ENCODE results near the gene ZNF281. TPM values are rescaled to one million over a fixed set of nuclear protein-coding genes. Genes with fewer than 3 reads are reported as not detected.
A peak's percentile ranks its signal among the peaks of the same experiment; 100 is the strongest.

Gene ZNF281
- polyA plus RNA-seq (2011; rRNA removed) (39.1 and 40.8 TPM in 2 replicates), polyA plus RNA-seq (2017; fragmentation: RNase III; extraction: RNeasy Plus Mini Kit Qiagen cat#74134 plus additional on column Dnase treatment) (30.8 to 33.7 TPM (median 31.5 TPM) in 3 replicates), polyA minus RNA-seq (2011; rRNA and poly(A)+ RNA removed) (40.1 and 40.2 TPM in 2 replicates)
- 4.9 and 6.4 TPM in 2 replicates for polyA plus RNA-seq (2012; cell fraction: cytosol; rRNA removed)
- polyA plus RNA-seq (2012; cell fraction: nucleus; rRNA removed) = 6.6 and 7.5 TPM in 2 replicates

- POLR2A ChIA-PET = interaction anchor here (1.0 to 2.1 kb wide), 6 partner anchors 28 to 74 kb away, joined by 3 to 5 read pairs (median 4); no protein-coding TSS in a partner anchor
- TF ChIP-seq MYC (IDR thresholded peaks at IDR 0.05; ENCODE audit: borderline replicate concordance, low read length) = no peak
- no peak for TF ChIP-seq HMGXB4 (CRISPR knock-in tag; IDR thresholded peaks at IDR 0.05; ENCODE audit: borderline replicate concordance)
- no peak for TF ChIP-seq CEBPB (IDR thresholded peaks at IDR 0.05)
- peak; percentile 96 for TF ChIP-seq PBX3 (IDR thresholded peaks at IDR 0.05)
- TF ChIP-seq, protein P1, sequence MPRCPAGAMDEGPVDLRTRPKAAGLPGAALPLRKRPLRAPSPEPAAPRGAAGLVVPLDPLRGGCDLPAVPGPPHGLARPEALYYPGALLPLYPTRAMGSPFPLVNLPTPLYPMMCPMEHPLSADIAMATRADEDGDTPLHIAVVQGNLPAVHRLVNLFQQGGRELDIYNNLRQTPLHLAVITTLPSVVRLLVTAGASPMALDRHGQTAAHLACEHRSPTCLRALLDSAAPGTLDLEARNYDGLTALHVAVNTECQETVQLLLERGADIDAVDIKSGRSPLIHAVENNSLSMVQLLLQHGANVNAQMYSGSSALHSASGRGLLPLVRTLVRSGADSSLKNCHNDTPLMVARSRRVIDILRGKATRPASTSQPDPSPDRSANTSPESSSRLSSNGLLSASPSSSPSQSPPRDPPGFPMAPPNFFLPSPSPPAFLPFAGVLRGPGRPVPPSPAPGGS (IDR thresholded peaks at IDR 0.05) = peak; percentile 71
- TF ChIP-seq RARB (CRISPR knock-in tag; IDR thresholded peaks at IDR 0.05) = no peak
- TF ChIP-seq SMC3 (IDR thresholded peaks at IDR 0.05) = peak; percentile 9; the same call in 1 of the 3 replicates
- TF ChIP-seq, protein P2, sequence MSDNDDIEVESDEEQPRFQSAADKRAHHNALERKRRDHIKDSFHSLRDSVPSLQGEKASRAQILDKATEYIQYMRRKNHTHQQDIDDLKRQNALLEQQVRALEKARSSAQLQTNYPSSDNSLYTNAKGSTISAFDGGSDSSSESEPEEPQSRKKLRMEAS (IDR thresholded peaks at IDR 0.05) = peak; percentile 63
- no peak for TF ChIP-seq HOXA7 (CRISPR knock-in tag; IDR thresholded peaks at IDR 0.05)
- TF ChIP-seq KDM5A (IDR thresholded peaks at IDR 0.05) = peak; percentile 20; the same call in 1 of the 2 replicates
- peak; percentile 69 for TF ChIP-seq E2F6 (IDR thresholded peaks at IDR 0.05; ENCODE audit: borderline replicate concordance, low read depth)
- TF ChIP-seq RAD21 (conservative IDR thresholded peaks at IDR 0.05 in 1 of 2, IDR thresholded peaks at IDR 0.05 in 1 of 2) = peak in 1 of 2 experiments; percentile 19; a peak in 1 of 5 replicates
- peak; percentile 48 to 77; a peak in 3 of 5 replicates for TF ChIP-seq JUN (IDR thresholded peaks at IDR 0.05)
- TF ChIP-seq POLR2A (IDR thresholded peaks at IDR 0.05; ENCODE audit: low read length) = peak; percentile 34; the same call in 1 of the 2 replicates
- H3K4me2 ChIP-seq = peak within 1 kb of the TSS; percentile 97
- FAIRE-seq (no peak), ATAC-seq (peak; percentile 90 to 94), DNase-seq (ENCODE audit: low read depth in 1 of 2, low spot score in 1 of 2) (peak; percentile 91 to 92)
- WGBS (ENCODE audit: missing lambda C conversion rate) = under 1% methylated on average over 45 of the region's 54 CpGs
- H3K4me3 ChIP-seq = peak within 1 kb of the TSS; percentile 88
- H3K4me1 ChIP-seq = peaks cover 75% of the 10 kb centered on the region
- CTCF ChIA-PET = interaction anchor here (0.7 to 2.3 kb wide), 3 partner anchors 73 to 78 kb away, joined by 3 to 7 read pairs (median 3); no protein-coding TSS in a partner anchor
- no peaks in the 10 kb centered on the region for H3K9me3 ChIP-seq
- H3K27ac ChIP-seq = peak within 1 kb of the TSS; percentile 97 to 98
These were observed at the start of gene ZNF281 for GRCh38 chr1:200409761-200410565. Gene ZNF281, minus strand, starts transcription at chr1:200410036. Its CDS starts 331 bp downstream, at chr1:200409705.

DNA sequence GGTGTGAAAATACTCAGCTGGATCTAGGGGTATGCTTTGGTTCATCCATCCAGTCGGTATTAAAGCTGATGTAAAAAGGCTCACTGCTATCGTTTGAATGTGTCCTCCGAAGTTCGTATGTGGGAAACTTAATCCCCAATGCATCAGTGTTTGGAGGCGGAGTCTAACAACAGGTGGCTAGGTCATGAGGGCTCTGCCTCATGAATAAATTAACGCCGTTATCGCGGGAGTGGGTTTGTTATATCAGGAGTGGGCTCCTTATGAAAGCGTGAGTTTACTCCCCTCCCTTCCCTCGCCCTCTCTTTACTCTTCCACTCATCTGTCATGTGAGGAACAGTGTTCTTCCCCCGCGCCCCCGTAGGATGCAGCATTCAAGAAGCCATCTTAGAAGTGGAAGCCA lies 48.9 kb upstream of the ZNF281 start:
- 95% methylated on average over 14 of the region's 14 CpGs for WGBS (ENCODE audit: missing lambda C conversion rate)
- ChIA-PET CTCF (no interaction called here), POLR2A (no interaction called here)
- Histone ChIP-seq H3K9me3 (no peaks in the 10 kb centered on the region), H3K4me3 (no peak overlapping the region), H3K27ac (no peak overlapping the region), H3K4me2 (no peak overlapping the region), H3K4me1 (peaks cover 14% of the 10 kb centered on the region; the same call in 1 of the 3 replicates)
- FAIRE-seq = no peak
- no peak for ATAC-seq
- no peak for DNase-seq (ENCODE audit: low read depth in 1 of 2, low spot score in 1 of 2)
- TF ChIP-seq FOSB (CRISPR knock-in tag; IDR thresholded peaks at IDR 0.05) = no peak
- TF ChIP-seq RAD21 (conservative IDR thresholded peaks at IDR 0.05 in 1 of 2, IDR thresholded peaks at IDR 0.05 in 1 of 2) = no peak
- TF ChIP-seq, protein P2 (IDR thresholded peaks at IDR 0.05) = no peak
- TF ChIP-seq, protein P1 (IDR thresholded peaks at IDR 0.05) = no peak
- no peak for TF ChIP-seq ZSCAN20 (CRISPR knock-in tag; IDR thresholded peaks at IDR 0.05)
- no peak for TF ChIP-seq GATA3 (IDR thresholded peaks at IDR 0.05; ENCODE audit: borderline replicate concordance)
- no peak for TF ChIP-seq RFX5 (IDR thresholded peaks at IDR 0.05)
- no peak for TF ChIP-seq HOXA7 (CRISPR knock-in tag; IDR thresholded peaks at IDR 0.05)
- TF ChIP-seq EP300 (IDR thresholded peaks at IDR 0.05) = no peak
- TF ChIP-seq, protein P3, sequence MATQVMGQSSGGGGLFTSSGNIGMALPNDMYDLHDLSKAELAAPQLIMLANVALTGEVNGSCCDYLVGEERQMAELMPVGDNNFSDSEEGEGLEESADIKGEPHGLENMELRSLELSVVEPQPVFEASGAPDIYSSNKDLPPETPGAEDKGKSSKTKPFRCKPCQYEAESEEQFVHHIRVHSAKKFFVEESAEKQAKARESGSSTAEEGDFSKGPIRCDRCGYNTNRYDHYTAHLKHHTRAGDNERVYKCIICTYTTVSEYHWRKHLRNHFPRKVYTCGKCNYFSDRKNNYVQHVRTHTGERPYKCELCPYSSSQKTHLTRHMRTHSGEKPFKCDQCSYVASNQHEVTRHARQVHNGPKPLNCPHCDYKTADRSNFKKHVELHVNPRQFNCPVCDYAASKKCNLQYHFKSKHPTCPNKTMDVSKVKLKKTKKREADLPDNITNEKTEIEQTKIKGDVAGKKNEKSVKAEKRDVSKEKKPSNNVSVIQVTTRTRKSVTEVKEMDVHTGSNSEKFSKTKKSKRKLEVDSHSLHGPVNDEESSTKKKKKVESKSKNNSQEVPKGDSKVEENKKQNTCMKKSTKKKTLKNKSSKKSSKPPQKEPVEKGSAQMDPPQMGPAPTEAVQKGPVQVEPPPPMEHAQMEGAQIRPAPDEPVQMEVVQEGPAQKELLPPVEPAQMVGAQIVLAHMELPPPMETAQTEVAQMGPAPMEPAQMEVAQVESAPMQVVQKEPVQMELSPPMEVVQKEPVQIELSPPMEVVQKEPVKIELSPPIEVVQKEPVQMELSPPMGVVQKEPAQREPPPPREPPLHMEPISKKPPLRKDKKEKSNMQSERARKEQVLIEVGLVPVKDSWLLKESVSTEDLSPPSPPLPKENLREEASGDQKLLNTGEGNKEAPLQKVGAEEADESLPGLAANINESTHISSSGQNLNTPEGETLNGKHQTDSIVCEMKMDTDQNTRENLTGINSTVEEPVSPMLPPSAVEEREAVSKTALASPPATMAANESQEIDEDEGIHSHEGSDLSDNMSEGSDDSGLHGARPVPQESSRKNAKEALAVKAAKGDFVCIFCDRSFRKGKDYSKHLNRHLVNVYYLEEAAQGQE (IDR thresholded peaks at IDR 0.05) = no peak
- TF ChIP-seq FOXS1 (CRISPR knock-in tag; IDR thresholded peaks at IDR 0.05) = no peak
- TF ChIP-seq HEYL (CRISPR knock-in tag; IDR thresholded peaks at IDR 0.05) = no peak
- no peak for TF ChIP-seq HES2 (IDR thresholded peaks at IDR 0.05)

All from A549 (cell line).